Stimulated activated CD8-positive, alpha-beta memory T cell treated with anti-CD3 and anti-CD28 coated beads, Interleukin-4, amount 100 ng/mL, for 1 hour (primary cell): ENCODE results near the gene LRRC15.

Source experiments
- DNase-seq, 2 donors: peaks; one replicate each; pipeline ENCODE4 v3.0.0-alpha.2; 2020; ENCODE audit warnings: low read depth in 2 of 2, low spot score in 1 of 2

Gene LRRC15

GRCh38 chr3:194336601-194337355, 32.8 kb downstream of the LRRC15 start:
- DNase-seq: no peak

GRCh38 chr3:194333981-194334320, 35.6 kb downstream of the LRRC15 start:
- no peak for DNase-seq

- DNase-seq: peak; percentile 76 to 82
Observed at GRCh38 chr3:194333212-194333980, 36.1 kb downstream of the LRRC15 start.

- DNase-seq: no peak
Observed at GRCh38 chr3:194332858-194333211, 36.7 kb downstream of the LRRC15 start.

GRCh38 chr3:194330579-194330978, 39.0 kb downstream of the LRRC15 start:
- DNase-seq: no peak

- DNase-seq: no peak
Observed at GRCh38 chr3:194330160-194330559, 39.4 kb downstream of the LRRC15 start.

GRCh38 chr3:194329583-194329965, 40.0 kb downstream of the LRRC15 start:
- no peak for DNase-seq

- no peak for DNase-seq
Observed at GRCh38 chr3:194328942-194329582, 40.5 kb downstream of the LRRC15 start.

- no peak for DNase-seq
Observed at GRCh38 chr3:194328053-194328657, 41.4 kb downstream of the LRRC15 start.

GRCh38 chr3:194327218-194328052, 42.1 kb downstream of the LRRC15 start:
- DNase-seq: no peak

GRCh38 chr3:194326968-194327217, 42.6 kb downstream of the LRRC15 start:
- DNase-seq: no peak

GRCh38 chr3:194326192-194326967, 43.2 kb downstream of the LRRC15 start:
- no peak for DNase-seq

GRCh38 chr3:194325424-194326153, 44.0 kb downstream of the LRRC15 start:
- no peak for DNase-seq

- no peak for DNase-seq
Observed at GRCh38 chr3:194324823-194325327, 44.7 kb downstream of the LRRC15 start.

GRCh38 chr3:194323785-194324735, 45.5 kb downstream of the LRRC15 start:
- DNase-seq: no peak

- no peak for DNase-seq
Observed at GRCh38 chr3:194322678-194323211, 46.8 kb downstream of the LRRC15 start.

GRCh38 chr3:194321693-194322640, 47.6 kb downstream of the LRRC15 start:
- no peak for DNase-seq
